HCT116 (cell line): ENCODE data around the gene LINGO3. TPM values are rescaled to one million over a fixed set of nuclear protein-coding genes. Genes with fewer than 3 reads are reported as not detected.

ENCODE experiments used
- ATAC-seq: fragments of 200-7000 bp; cut with Tn5 transposase; 2 replicates; pipeline ENCODE4 v1.9.1; 2020; ENCODE audit warnings: mild to moderate bottlenecking, moderate library complexity
- BruUV-seq: library from RNA; stranded (reverse); fragments of 400-500 nt; replicated peaks from 2 replicates; lab custom pipeline; 2021; lab: Mats Ljungman, UMichigan
- CTCF ChIA-PET: fragments of 300-600 bp; sonication (Branson Sonifier 250); formaldehyde crosslinking; loops from one replicate; lab custom pipeline; 2021; ENCODE audit warnings: antibody characterized with exemption; lab: Charles Lee
- POLR2A ChIA-PET: fragments of 300-600, 350-600 bp; sonication (Branson Sonifier 250); formaldehyde crosslinking; loops from one replicate; lab custom pipeline; 2021; ENCODE audit warnings: antibody characterized with exemption; lab: Charles Lee
- RAD21 ChIA-PET, 2 experiments: fragments of 300-600 bp; sonication (Branson Sonifier 250); formaldehyde crosslinking; loops; one replicate each; lab custom pipeline; 2023; ENCODE audit warnings: low total read pairs in 2 of 2; ENCODE audit not compliant: uncharacterized antibody in 2 of 2, unreplicated experiment in 2 of 2, low non-redundant PET in 1 of 2; lab: Charles Lee
- DNase-seq: peaks from one replicate; pipeline ENCODE4 v3.0.0-alpha.2; 2010; ENCODE audit warnings: low read depth, low spot score
- H2AFZ ChIP-seq: fragments of 200-600 bp; shearing (Covaris generic), sonication (generic); 2 replicates; pipeline ENCODE4 v1.6.1; 2017; ENCODE audit warnings: low read depth, mixed run types, mixed read lengths, antibody characterized with exemption, low read length; ENCODE audit not compliant: poor library complexity, severe bottlenecking
- H3K27ac ChIP-seq: 2 replicates; pipeline ENCODE4 v1.5.1; 2012; ENCODE audit warnings: low read depth, low read length
- H3K27me3 ChIP-seq: fragments of 200-600 bp; sonication (generic); 2 replicates; pipeline ENCODE4 v1.6.1; 2016; ENCODE audit warnings: mixed run types, low read length, mixed read lengths; ENCODE audit not compliant: insufficient read depth
- H3K36me3 ChIP-seq, 2 experiments: fragments of 200-500 bp in 1 of 2; fragments of 200-600 bp in 1 of 2; sonication (Bioruptor generic) in 1 of 2; sonication (generic) in 1 of 2; 2 replicates each; pipeline versions ENCODE4 v1.5.1 to v1.6.1; 2014 to 2016; ENCODE audit warnings: low read length in 2 of 2, inconsistent platforms in 1 of 2, mixed read lengths in 1 of 2, mixed run types in 1 of 2; ENCODE audit not compliant: insufficient read depth in 2 of 2, control insufficient read depth in 1 of 2
- H3K4me1 ChIP-seq, 2 experiments: fragments of 200-600 bp in 1 of 2; sonication (generic) in 1 of 2; 2 replicates each; pipeline versions ENCODE4 v1.5.1 to v1.6.1; 2012 to 2017; ENCODE audit warnings: low read length in 2 of 2, inconsistent platforms in 1 of 2, mild to moderate bottlenecking in 1 of 2, mixed read lengths in 1 of 2, mixed run types in 1 of 2, moderate library complexity in 1 of 2; ENCODE audit not compliant: insufficient read depth in 2 of 2, control insufficient read depth in 1 of 2
- H3K4me2 ChIP-seq: fragments of 200-600 bp; sonication (generic); 2 replicates; pipeline ENCODE4 v1.6.1; 2017; ENCODE audit warnings: mixed run types, low read length, mixed read lengths
- H3K4me3 ChIP-seq, 2 experiments: fragments of 200-600 bp in 1 of 2; sonication (generic) in 1 of 2; replicated peaks in 1 of 2; 2 replicates each; pipeline ENCODE4 v1.5.1; 2011 to 2016; ENCODE audit warnings: low read length in 2 of 2, control low read depth in 1 of 2, low read depth in 1 of 2, mild to moderate bottlenecking in 1 of 2, mixed read lengths in 1 of 2, mixed run types in 1 of 2
- H3K79me2 ChIP-seq: fragments of 200-600 bp; sonication (generic); 2 replicates; pipeline ENCODE4 v1.6.1; 2017; ENCODE audit warnings: mild to moderate bottlenecking, mixed run types, low read length, moderate library complexity, mixed read lengths; ENCODE audit not compliant: insufficient read depth
- H3K9ac ChIP-seq: fragments of 200-600 bp; sonication (generic); 2 replicates; pipeline ENCODE4 v1.6.1; 2016; ENCODE audit warnings: low read length, mixed read lengths
- H3K9me2 ChIP-seq: fragments of 200-600 bp; sonication (generic), shearing (Covaris generic); 2 replicates; pipeline ENCODE4 v1.6.1; 2017; ENCODE audit warnings: mixed run types, mild to moderate bottlenecking, moderate library complexity; ENCODE audit not compliant: insufficient read depth
- H3K9me3 ChIP-seq, 2 experiments: fragments of 200-500 bp in 1 of 2; fragments of 200-600 bp in 1 of 2; sonication (Bioruptor generic) in 1 of 2; sonication (generic) in 1 of 2; 2 replicates each; pipeline ENCODE4 v1.6.1; 2014 to 2017; ENCODE audit warnings: low read length in 2 of 2, mixed read lengths in 2 of 2, inconsistent platforms in 1 of 2, low read depth in 1 of 2, mild to moderate bottlenecking in 1 of 2, mixed run types in 1 of 2, moderate library complexity in 1 of 2; ENCODE audit not compliant: control insufficient read depth in 1 of 2, insufficient read depth in 1 of 2
- H4K20me1 ChIP-seq: fragments of 200-600 bp; sonication (generic), shearing (Covaris generic); 2 replicates; pipeline ENCODE4 v1.6.1; 2017; ENCODE audit warnings: mixed run types, mild to moderate bottlenecking, moderate library complexity; ENCODE audit not compliant: insufficient read depth
- CBX3 ChIP-seq: IDR thresholded peaks from 2 replicates; pipeline ENCODE4 v1.6.1; 2012; ENCODE audit warnings: low read depth
- CEBPB ChIP-seq: IDR thresholded peaks from 2 replicates; pipeline ENCODE4 v1.6.1; 2012; ENCODE audit warnings: low read depth
- CTCF ChIP-seq, 3 experiments: fragments of 200-600 bp in 1 of 3; sonication (generic) in 1 of 3; IDR thresholded peaks in 2 of 3; conservative IDR thresholded peaks in 1 of 3; 2 replicates each; pipeline ENCODE4 v1.5.1; 2012 to 2017; ENCODE audit warnings: low read depth in 2 of 3, low read length in 2 of 3, antibody characterized with exemption in 1 of 3, borderline replicate concordance in 1 of 3, control low read depth in 1 of 3, mild to moderate bottlenecking in 1 of 3, mixed read lengths in 1 of 3, mixed run types in 1 of 3, moderate library complexity in 1 of 3; ENCODE audit not compliant: insufficient read depth in 1 of 3
- ELF1 ChIP-seq: IDR thresholded peaks from 2 replicates; pipeline ENCODE4 v1.6.1; 2012; ENCODE audit warnings: low read depth, borderline replicate concordance
- EZH2 ChIP-seq: fragments of 200-600 bp; sonication (generic); IDR thresholded peaks from 2 replicates; pipeline ENCODE4 v1.6.1; 2017; ENCODE audit warnings: antibody characterized with exemption, mixed run types
- FOSL1 ChIP-seq: IDR thresholded peaks from 2 replicates; pipeline ENCODE4 v1.6.1; 2012; ENCODE audit warnings: low read depth
- JUND ChIP-seq: IDR thresholded peaks from 2 replicates; pipeline ENCODE4 v1.6.1; 2012
- POLR2A ChIP-seq: IDR thresholded peaks from 2 replicates; pipeline ENCODE4 v1.7.0; 2011; ENCODE audit warnings: borderline replicate concordance; ENCODE audit not compliant: insufficient read depth, insufficient read length; ENCODE audit errors: extremely low read depth
- POLR2AphosphoS5 ChIP-seq: IDR thresholded peaks from 2 replicates; pipeline ENCODE4 v1.6.1; 2011; ENCODE audit warnings: mild to moderate bottlenecking, low read depth, low read length, moderate library complexity
- RAD21 ChIP-seq: IDR thresholded peaks from 2 replicates; pipeline ENCODE4 v1.6.1; 2012; ENCODE audit warnings: low read depth, mild to moderate bottlenecking
- REST ChIP-seq: IDR thresholded peaks from 2 replicates; pipeline ENCODE4 v1.6.1; 2012; ENCODE audit warnings: low read depth
- SIN3A ChIP-seq: IDR thresholded peaks from 2 replicates; pipeline ENCODE4 v1.6.1; 2012; ENCODE audit warnings: low read depth
- TCF7L2 ChIP-seq: IDR thresholded peaks from 2 replicates; pipeline ENCODE4 v1.7.0; 2011; ENCODE audit warnings: borderline replicate concordance, inconsistent platforms; ENCODE audit not compliant: insufficient read depth, insufficient read length; ENCODE audit errors: extremely low read depth
- YY1 ChIP-seq: IDR thresholded peaks from 2 replicates; pipeline ENCODE4 v1.6.1; 2011; ENCODE audit warnings: low read length, low read depth, moderate library complexity, mild to moderate bottlenecking; ENCODE audit not compliant: insufficient replicate concordance; ENCODE audit errors: extremely low read depth
- ZBTB33 ChIP-seq: IDR thresholded peaks from 2 replicates; pipeline ENCODE4 v1.6.1; 2011; ENCODE audit warnings: mild to moderate bottlenecking, low read length, moderate library complexity; ENCODE audit not compliant: insufficient replicate concordance; ENCODE audit errors: extremely low read depth
- ZFX ChIP-seq: fragments of 450-650 bp; IDR thresholded peaks from 2 replicates; pipeline ENCODE4 v1.6.1; 2017
- intact Hi-C: fragments of 100-400 bp; cut with micrococcal nuclease; formaldehyde crosslinking; loops from 2 replicates; pipeline ENCODE4 v1.10.0; 2022
- total RNA-seq: library from RNA; stranded (reverse); gene quantifications from one replicate; pipeline ENCODE4 v1.2.1, GENCODE V29; 2021; ENCODE audit not compliant: unreplicated experiment

LINGO3 gene
- total RNA-seq, 1 experiment from 2014 or later: not detected

GRCh38 chr19:2288338-2288817 is 19.6 kb downstream of the LINGO3 start (continued):
- TF ChIP-seq REST (no peak), CEBPB (no peak), FOSL1 (no peak)

GRCh38 chr19:2287585-2288337 is 20.2 kb downstream of the LINGO3 start:
- DNase-seq (no peak), ATAC-seq (no peak)
- H3K4me1 ChIP-seq: no peaks in the 10 kb centered on the region
- POLR2A ChIA-PET: no interaction called here
- intact Hi-C loops: no loop called here
- H3K27me3 ChIP-seq: no peaks in the 10 kb centered on the region
- no peak overlapping the region for H3K27ac ChIP-seq
- no peaks in the 10 kb centered on the region for H4K20me1 ChIP-seq
- no peak overlapping the region for H3K4me2 ChIP-seq
- no peak overlapping the region for H2AFZ ChIP-seq
- no peaks in the 10 kb centered on the region for H3K9me2 ChIP-seq
- CTCF ChIA-PET: no interaction called here
- H3K79me2 ChIP-seq: no peaks in the 10 kb centered on the region
- no TSS peak for BruUV-seq
- H3K9ac ChIP-seq: no peak overlapping the region
- no peak overlapping the region for H3K4me3 ChIP-seq
- no peaks in the 10 kb centered on the region for H3K9me3 ChIP-seq
- H3K36me3 ChIP-seq: no peaks in the 10 kb centered on the region
- RAD21 ChIA-PET: no interaction called here
- no peak for TF ChIP-seq EZH2
- TF ChIP-seq CEBPB: no peak
- no peak for TF ChIP-seq ZBTB33
- TF ChIP-seq FOSL1: no peak
- TF ChIP-seq ZFX: no peak
- TF ChIP-seq TCF7L2: no peak
- no peak for TF ChIP-seq CTCF (IDR thresholded peaks at IDR 0.05 in 2 of 3, conservative IDR thresholded peaks at IDR 0.05 in 1 of 3; ENCODE audit: borderline replicate concordance in 1 of 3, insufficient read depth in 1 of 3, low read depth in 2 of 3, low read length in 2 of 3)
- TF ChIP-seq POLR2AphosphoS5: no peak
- no peak for TF ChIP-seq YY1
- TF ChIP-seq SIN3A: no peak
- TF ChIP-seq CBX3: no peak
- no peak for TF ChIP-seq RAD21
- no peak for TF ChIP-seq JUND
- no peak for TF ChIP-seq ELF1
- TF ChIP-seq POLR2A: no peak
